K562 (cell line): ENCODE results near the gene ELK4. TPM values are rescaled to one million over a fixed set of nuclear protein-coding genes. Genes with fewer than 3 reads are reported as not detected.

Experiments used
- ELF1 ChIP-seq: fragments of 200-800 bp; sonication (Bioruptor generic); IDR thresholded peaks from 2 replicates; pipeline ENCODE4 v1.6.1; 2016; ENCODE audit warnings: missing genetic modification characterization, missing compliant biosample characterization
- NFIX ChIP-seq: fragments of 250-450 bp; sonication (Bioruptor Pico); IDR thresholded peaks from 2 replicates; pipeline ENCODE4 v1.4.0; 2020; ENCODE audit warnings: low read depth, mild to moderate bottlenecking, moderate library complexity
- RBM17 ChIP-seq: fragments of 200-400 bp; formaldehyde crosslinking; IDR thresholded peaks from 2 replicates; pipeline ENCODE4 v1.6.1; 2017; ENCODE audit warnings: low read depth, mild to moderate bottlenecking, low read length, borderline replicate concordance
- SMARCB1 ChIP-seq: IDR thresholded peaks from 2 replicates; pipeline ENCODE4 v1.6.1; 2011; ENCODE audit warnings: improper control_type of control experiment, low read depth; ENCODE audit not compliant: insufficient read length
- ZNF512 ChIP-seq: IDR thresholded peaks from 2 replicates; pipeline ENCODE4 v1.6.1; 2016; ENCODE audit warnings: missing genetic modification characterization, missing compliant biosample characterization
- ZNF586 ChIP-seq: fragments of 450-650 bp; formaldehyde crosslinking; conservative IDR thresholded peaks from 2 replicates; pipeline ENCODE4 v1.4.0; 2020; ENCODE audit warnings: mild to moderate bottlenecking, moderate library complexity
- ZNF79 ChIP-seq: fragments of 250-450 bp; sonication (Bioruptor Pico); IDR thresholded peaks from 2 replicates; pipeline ENCODE4 v1.4.0; 2020; ENCODE audit warnings: low read depth, mild to moderate bottlenecking, moderate library complexity
- ZSCAN32 ChIP-seq: fragments of 450-650 bp; formaldehyde crosslinking; IDR thresholded peaks from 2 replicates; pipeline ENCODE4 v1.4.0; 2020; ENCODE audit warnings: mild to moderate bottlenecking, moderate library complexity
- polyA plus RNA-seq, 8 experiments: library from polyadenylated mRNA; depleted of rRNA in 4 of 8; stranded (reverse) in 5 of 8; unstranded in 3 of 8; fragments of >200 nt; fragmentation: Nextera tagmentation in 2 of 8; fragmentation: Illumina TruSeq in 1 of 8; extraction: Ambion mirVana in 2 of 8; extraction: Trizol in 1 of 8; gene quantifications; 2 replicates each; pipeline versions ENCODE4 v1.2.1 to v1.2.3, GENCODE V29; 2011 to 2014; ENCODE audit warnings: inconsistent platforms in 1 of 8, missing spikeins in 1 of 8
- total RNA-seq, 7 experiments: library from RNA; depleted of rRNA in 6 of 7; stranded (reverse); fragments of >200 nt in 6 of 7; fragmentation: Illumina TruSeq in 2 of 7; extraction: Trizol in 2 of 7; gene quantifications; 2 replicates each; pipeline versions ENCODE4 v1.2.1 to v1.2.3, GENCODE V29; 2011 to 2021; ENCODE audit warnings: low replicate concordance in 1 of 7
- TF ChIP-seq, protein P1 (sequence below): fragments of 450-650 bp; formaldehyde crosslinking; IDR thresholded peaks from 2 replicates; pipeline ENCODE4 v1.4.0; 2020; ENCODE audit warnings: mild to moderate bottlenecking, mixed read lengths
- TF ChIP-seq, protein P2 (sequence below): IDR thresholded peaks from 3 replicates; pipeline ENCODE4 v1.6.1; 2011; ENCODE audit warnings: borderline replicate concordance, mild to moderate bottlenecking, moderate library complexity; ENCODE audit not compliant: insufficient read length; ENCODE audit errors: extremely low read depth
- TF ChIP-seq, protein P3 (sequence below): fragments of 250-450 bp; sonication (Bioruptor Pico); IDR thresholded peaks from 2 replicates; pipeline ENCODE4 v1.9.0; 2021; ENCODE audit warnings: mild to moderate bottlenecking, inconsistent platforms
- TF ChIP-seq, protein P4 (sequence below): sonication (generic); formaldehyde crosslinking; IDR thresholded peaks from 2 replicates; pipeline ENCODE4 v1.8.1; 2023; ENCODE audit warnings: missing genetic modification reagents, mild to moderate bottlenecking, borderline replicate concordance

Gene ELK4
- total and polyA plus RNA-seq, 9 of the 15 experiments (the other 6 are each of a cell fraction or from before 2014, with no cell fraction given) = 2.0 to 21.7 (median 9.2) TPM

DNA sequence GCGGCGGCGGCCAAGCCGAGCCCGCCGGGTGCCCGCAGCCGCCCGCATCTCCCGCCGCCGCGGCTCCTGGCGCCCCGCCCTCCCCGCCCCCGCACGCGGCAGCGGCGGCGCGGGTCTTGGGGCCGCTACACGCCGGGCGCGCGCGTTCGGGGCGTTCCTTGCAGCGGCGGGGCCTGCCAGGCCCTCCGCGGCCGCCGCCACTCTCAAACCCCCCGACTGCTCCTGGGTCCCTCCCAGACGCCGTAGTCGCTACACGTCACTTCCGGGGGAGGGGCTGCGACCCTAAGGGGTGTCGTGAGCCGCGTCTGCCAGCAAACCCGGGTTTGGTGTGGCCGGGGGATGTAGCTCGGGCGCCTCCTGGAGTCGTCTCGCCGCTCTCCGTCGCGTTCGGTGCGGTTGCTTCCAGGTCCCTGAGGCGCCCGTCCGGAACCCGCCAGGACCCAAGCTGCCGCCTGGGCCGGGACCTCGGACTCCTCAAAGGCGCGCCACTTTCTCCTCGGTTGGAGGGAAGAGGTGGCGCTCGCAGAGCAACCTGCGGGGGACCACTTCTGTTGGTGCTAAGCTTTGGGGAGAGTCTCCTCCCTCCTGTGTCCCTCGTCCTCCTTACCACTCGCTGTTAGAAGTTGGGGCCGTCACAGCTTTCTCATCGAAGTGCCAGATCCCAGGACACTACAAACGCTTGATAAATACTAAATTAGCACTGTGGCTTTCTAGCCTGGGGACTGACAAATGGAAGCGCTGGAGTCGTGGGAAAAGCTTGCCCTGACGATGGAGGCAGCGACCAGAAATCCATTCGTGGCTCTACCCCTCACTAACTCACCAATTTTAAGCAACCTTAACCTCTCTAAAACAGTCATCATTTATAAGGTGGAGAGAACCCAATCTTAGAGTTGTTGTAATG is at the start of gene ELK4 (continued):
- TF ChIP-seq ZNF512 (tag) = no peak
- TF ChIP-seq, protein P1, sequence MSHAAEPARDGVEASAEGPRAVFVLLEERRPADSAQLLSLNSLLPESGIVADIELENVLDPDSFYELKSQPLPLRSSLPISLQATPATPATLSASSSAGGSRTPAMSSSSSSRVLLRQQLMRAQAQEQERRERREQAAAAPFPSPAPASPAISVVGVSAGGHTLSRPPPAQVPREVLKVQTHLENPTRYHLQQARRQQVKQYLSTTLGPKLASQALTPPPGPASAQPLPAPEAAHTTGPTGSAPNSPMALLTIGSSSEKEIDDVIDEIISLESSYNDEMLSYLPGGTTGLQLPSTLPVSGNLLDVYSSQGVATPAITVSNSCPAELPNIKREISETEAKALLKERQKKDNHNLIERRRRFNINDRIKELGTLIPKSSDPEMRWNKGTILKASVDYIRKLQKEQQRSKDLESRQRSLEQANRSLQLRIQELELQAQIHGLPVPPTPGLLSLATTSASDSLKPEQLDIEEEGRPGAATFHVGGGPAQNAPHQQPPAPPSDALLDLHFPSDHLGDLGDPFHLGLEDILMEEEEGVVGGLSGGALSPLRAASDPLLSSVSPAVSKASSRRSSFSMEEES (CRISPR knock-in tag) = no peak
- TF ChIP-seq ZSCAN32 (CRISPR knock-in tag) = no peak
- TF ChIP-seq, protein P2, sequence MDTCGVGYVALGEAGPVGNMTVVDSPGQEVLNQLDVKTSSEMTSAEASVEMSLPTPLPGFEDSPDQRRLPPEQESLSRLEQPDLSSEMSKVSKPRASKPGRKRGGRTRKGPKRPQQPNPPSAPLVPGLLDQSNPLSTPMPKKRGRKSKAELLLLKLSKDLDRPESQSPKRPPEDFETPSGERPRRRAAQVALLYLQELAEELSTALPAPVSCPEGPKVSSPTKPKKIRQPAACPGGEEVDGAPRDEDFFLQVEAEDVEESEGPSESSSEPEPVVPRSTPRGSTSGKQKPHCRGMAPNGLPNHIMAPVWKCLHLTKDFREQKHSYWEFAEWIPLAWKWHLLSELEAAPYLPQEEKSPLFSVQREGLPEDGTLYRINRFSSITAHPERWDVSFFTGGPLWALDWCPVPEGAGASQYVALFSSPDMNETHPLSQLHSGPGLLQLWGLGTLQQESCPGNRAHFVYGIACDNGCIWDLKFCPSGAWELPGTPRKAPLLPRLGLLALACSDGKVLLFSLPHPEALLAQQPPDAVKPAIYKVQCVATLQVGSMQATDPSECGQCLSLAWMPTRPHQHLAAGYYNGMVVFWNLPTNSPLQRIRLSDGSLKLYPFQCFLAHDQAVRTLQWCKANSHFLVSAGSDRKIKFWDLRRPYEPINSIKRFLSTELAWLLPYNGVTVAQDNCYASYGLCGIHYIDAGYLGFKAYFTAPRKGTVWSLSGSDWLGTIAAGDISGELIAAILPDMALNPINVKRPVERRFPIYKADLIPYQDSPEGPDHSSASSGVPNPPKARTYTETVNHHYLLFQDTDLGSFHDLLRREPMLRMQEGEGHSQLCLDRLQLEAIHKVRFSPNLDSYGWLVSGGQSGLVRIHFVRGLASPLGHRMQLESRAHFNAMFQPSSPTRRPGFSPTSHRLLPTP = no peak
- TF ChIP-seq ZNF586 (CRISPR knock-in tag) = no peak
- TF ChIP-seq, protein P3, sequence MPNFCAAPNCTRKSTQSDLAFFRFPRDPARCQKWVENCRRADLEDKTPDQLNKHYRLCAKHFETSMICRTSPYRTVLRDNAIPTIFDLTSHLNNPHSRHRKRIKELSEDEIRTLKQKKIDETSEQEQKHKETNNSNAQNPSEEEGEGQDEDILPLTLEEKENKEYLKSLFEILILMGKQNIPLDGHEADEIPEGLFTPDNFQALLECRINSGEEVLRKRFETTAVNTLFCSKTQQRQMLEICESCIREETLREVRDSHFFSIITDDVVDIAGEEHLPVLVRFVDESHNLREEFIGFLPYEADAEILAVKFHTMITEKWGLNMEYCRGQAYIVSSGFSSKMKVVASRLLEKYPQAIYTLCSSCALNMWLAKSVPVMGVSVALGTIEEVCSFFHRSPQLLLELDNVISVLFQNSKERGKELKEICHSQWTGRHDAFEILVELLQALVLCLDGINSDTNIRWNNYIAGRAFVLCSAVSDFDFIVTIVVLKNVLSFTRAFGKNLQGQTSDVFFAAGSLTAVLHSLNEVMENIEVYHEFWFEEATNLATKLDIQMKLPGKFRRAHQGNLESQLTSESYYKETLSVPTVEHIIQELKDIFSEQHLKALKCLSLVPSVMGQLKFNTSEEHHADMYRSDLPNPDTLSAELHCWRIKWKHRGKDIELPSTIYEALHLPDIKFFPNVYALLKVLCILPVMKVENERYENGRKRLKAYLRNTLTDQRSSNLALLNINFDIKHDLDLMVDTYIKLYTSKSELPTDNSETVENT (CRISPR knock-in tag) = peak; percentile 73; the same call in 1 of the 2 replicates
- TF ChIP-seq, protein P4, sequence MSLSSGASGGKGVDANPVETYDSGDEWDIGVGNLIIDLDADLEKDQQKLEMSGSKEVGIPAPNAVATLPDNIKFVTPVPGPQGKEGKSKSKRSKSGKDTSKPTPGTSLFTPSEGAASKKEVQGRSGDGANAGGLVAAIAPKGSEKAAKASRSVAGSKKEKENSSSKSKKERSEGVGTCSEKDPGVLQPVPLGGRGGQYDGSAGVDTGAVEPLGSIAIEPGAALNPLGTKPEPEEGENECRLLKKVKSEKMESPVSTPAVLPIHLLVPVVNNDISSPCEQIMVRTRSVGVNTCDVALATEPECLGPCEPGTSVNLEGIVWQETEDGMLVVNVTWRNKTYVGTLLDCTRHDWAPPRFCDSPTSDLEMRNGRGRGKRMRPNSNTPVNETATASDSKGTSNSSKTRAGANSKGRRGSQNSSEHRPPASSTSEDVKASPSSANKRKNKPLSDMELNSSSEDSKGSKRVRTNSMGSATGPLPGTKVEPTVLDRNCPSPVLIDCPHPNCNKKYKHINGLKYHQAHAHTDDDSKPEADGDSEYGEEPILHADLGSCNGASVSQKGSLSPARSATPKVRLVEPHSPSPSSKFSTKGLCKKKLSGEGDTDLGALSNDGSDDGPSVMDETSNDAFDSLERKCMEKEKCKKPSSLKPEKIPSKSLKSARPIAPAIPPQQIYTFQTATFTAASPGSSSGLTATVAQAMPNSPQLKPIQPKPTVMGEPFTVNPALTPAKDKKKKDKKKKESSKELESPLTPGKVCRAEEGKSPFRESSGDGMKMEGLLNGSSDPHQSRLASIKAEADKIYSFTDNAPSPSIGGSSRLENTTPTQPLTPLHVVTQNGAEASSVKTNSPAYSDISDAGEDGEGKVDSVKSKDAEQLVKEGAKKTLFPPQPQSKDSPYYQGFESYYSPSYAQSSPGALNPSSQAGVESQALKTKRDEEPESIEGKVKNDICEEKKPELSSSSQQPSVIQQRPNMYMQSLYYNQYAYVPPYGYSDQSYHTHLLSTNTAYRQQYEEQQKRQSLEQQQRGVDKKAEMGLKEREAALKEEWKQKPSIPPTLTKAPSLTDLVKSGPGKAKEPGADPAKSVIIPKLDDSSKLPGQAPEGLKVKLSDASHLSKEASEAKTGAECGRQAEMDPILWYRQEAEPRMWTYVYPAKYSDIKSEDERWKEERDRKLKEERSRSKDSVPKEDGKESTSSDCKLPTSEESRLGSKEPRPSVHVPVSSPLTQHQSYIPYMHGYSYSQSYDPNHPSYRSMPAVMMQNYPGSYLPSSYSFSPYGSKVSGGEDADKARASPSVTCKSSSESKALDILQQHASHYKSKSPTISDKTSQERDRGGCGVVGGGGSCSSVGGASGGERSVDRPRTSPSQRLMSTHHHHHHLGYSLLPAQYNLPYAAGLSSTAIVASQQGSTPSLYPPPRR (CRISPR knock-in tag) = no peak
- TF ChIP-seq NFIX = no peak
- TF ChIP-seq SMARCB1 = no peak
- TF ChIP-seq ELF1 = no peak
- TF ChIP-seq RBM17 = no peak
- no peak for TF ChIP-seq ZNF79 (CRISPR knock-in tag)
